Liver (tissue), 9 donors: ENCODE results near the gene WDR82. TPM values are rescaled to one million over a fixed set of nuclear protein-coding genes. Genes with fewer than 3 reads are reported as not detected.
"Not testable (repeated sequence)": the region's sequence is repeated elsewhere in the genome, so short reads cannot be mapped to it uniquely, and the experiment has no call there.

Source experiments
- DNase-seq: peaks from one replicate; pipeline ENCODE4 v3.0.0-alpha.2; 2017; ENCODE audit warnings: low spot score
- H3K27ac ChIP-seq, 2 donors: one replicate each; pipeline ENCODE4 v1.7.0; 2013; ENCODE audit warnings: inconsistent platforms in 2 of 2, low read length in 2 of 2, control low read depth in 1 of 2, low read depth in 1 of 2, mild to moderate bottlenecking in 1 of 2
- H3K27me3 ChIP-seq, 4 donors: one replicate each; pipeline versions ENCODE4 v1.6.1 to v1.7.0; 2013; ENCODE audit warnings: low read length in 3 of 4, inconsistent platforms in 1 of 4, mild to moderate bottlenecking in 1 of 4, moderate library complexity in 1 of 4; ENCODE audit not compliant: control insufficient read depth in 4 of 4, insufficient read depth in 4 of 4
- H3K36me3 ChIP-seq, 4 donors: one replicate each; pipeline versions ENCODE4 v1.6.1 to v1.7.0; 2013; ENCODE audit warnings: low read length in 3 of 4, mild to moderate bottlenecking in 3 of 4, low read depth in 1 of 4, moderate library complexity in 1 of 4; ENCODE audit not compliant: control insufficient read depth in 4 of 4, insufficient read depth in 3 of 4
- H3K4me1 ChIP-seq, 4 donors: one replicate each; pipeline versions ENCODE4 v1.6.1 to v1.7.0; 2013; ENCODE audit warnings: low read length in 3 of 4, mild to moderate bottlenecking in 3 of 4, moderate library complexity in 1 of 4; ENCODE audit not compliant: control insufficient read depth in 4 of 4, insufficient read depth in 4 of 4
- H3K4me3 ChIP-seq, 3 donors: one replicate each; pipeline versions ENCODE4 v1.6.1 to v1.7.0; 2013; ENCODE audit warnings: low read length in 3 of 3, control low read depth in 1 of 3, low read depth in 1 of 3, mild to moderate bottlenecking in 1 of 3
- H3K9ac ChIP-seq, 2 donors: one replicate each; pipeline ENCODE4 v1.7.0; 2013; ENCODE audit warnings: low read length in 2 of 2, mild to moderate bottlenecking in 2 of 2, moderate library complexity in 2 of 2, control low read depth in 1 of 2, low read depth in 1 of 2
- H3K9me3 ChIP-seq, 4 donors: one replicate each; pipeline versions ENCODE4 v1.6.1 to v1.7.0; 2013; ENCODE audit warnings: low read length in 3 of 4; ENCODE audit not compliant: control insufficient read depth in 4 of 4
- HNF4A ChIP-seq, 2 donors: conservative IDR thresholded peaks; 2 replicates each; pipeline ENCODE4 v1.6.1; 2016; ENCODE audit warnings: antibody characterized with exemption in 2 of 2, mild to moderate bottlenecking in 2 of 2
- NR2F2 ChIP-seq: IDR thresholded peaks from 2 replicates; pipeline ENCODE4 v1.6.1; 2016; ENCODE audit warnings: antibody characterized with exemption
- RAD21 ChIP-seq, 2 donors: IDR thresholded peaks; 2 replicates each; pipeline ENCODE4 v1.6.1; 2016; ENCODE audit warnings: antibody characterized with exemption in 2 of 2, mild to moderate bottlenecking in 2 of 2
- SP1 ChIP-seq: IDR thresholded peaks from 2 replicates; pipeline ENCODE4 v1.6.1; 2018; ENCODE audit warnings: antibody characterized with exemption, mild to moderate bottlenecking
- WGBS: extraction: QIAGEN DNeasy Blood & Tissue Kit; methylation state at CpG from one replicate; pipeline ENCODE4 v1.1.7; 2013; 5-methylcytosine and 5-hydroxymethylcytosine counted together
- polyA plus RNA-seq, 2 donors: library from polyadenylated mRNA; stranded (reverse) in 1 of 2; unstranded in 1 of 2; fragments of 200-250 nt in 1 of 2; fragments of >200 nt in 1 of 2; fragmentation: Nextera tagmentation in 1 of 2; extraction: Ambion mirVana in 1 of 2; gene quantifications; one replicate each; pipeline versions ENCODE4 v1.2.1 to v1.2.3, GENCODE V29; 2013 to 2015
- total RNA-seq, 2 donors: library from RNA; depleted of rRNA; stranded (reverse); fragments of >200 nt; gene quantifications; one replicate each; pipeline ENCODE4 v1.2.3, GENCODE V29; 2014
- TF ChIP-seq, protein P1 (sequence below): IDR thresholded peaks from 2 replicates; pipeline ENCODE4 v1.6.1; 2016; ENCODE audit warnings: antibody characterized with exemption
- TF ChIP-seq, protein P2 (sequence below): IDR thresholded peaks from 2 replicates; pipeline ENCODE4 v1.6.1; 2016; ENCODE audit warnings: antibody characterized with exemption
- TF ChIP-seq, protein P3 (sequence below): IDR thresholded peaks from 2 replicates; pipeline ENCODE4 v1.6.1; 2016; ENCODE audit warnings: antibody characterized with exemption
- donor health status: healthy.
- donor health status: healthy.
- donor health status: healthy.
- donor health status: healthy.
- donor health status: healthy.

Gene WDR82
- total and polyA plus RNA-seq, 4 donors = 4.3 to 44.3 (median 25.5) TPM

DNA sequence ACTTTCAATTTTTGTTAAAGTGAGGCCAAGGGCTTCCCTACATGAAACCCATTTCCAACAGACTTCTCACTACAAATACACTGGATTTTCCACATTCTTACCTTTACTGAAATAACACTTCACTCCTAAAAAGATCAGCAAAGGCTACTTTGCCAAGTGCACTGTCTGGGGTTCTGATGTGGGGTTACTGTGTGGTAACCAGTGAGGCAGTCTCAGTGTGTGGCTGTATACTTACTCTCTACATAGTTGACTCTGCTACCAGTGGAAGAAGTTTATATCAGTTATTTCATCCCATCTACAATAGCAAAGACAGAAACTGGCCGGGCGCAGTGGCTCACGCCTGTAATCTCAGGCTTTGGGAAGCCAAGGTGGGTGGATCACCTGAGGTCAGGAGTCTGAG lies 5.6 kb downstream of the WDR82 start:
- no peak overlapping the region for H3K4me3 ChIP-seq
- no peaks in the 10 kb centered on the region for H3K9me3 ChIP-seq
- H3K4me1 ChIP-seq = peaks cover 4 to 52% (median 37%) of the 10 kb centered on the region in 4 donors
- peaks cover 8 to 12% (median 8%) of the 10 kb centered on the region in 4 donors for H3K36me3 ChIP-seq
- TF ChIP-seq, protein P1, sequence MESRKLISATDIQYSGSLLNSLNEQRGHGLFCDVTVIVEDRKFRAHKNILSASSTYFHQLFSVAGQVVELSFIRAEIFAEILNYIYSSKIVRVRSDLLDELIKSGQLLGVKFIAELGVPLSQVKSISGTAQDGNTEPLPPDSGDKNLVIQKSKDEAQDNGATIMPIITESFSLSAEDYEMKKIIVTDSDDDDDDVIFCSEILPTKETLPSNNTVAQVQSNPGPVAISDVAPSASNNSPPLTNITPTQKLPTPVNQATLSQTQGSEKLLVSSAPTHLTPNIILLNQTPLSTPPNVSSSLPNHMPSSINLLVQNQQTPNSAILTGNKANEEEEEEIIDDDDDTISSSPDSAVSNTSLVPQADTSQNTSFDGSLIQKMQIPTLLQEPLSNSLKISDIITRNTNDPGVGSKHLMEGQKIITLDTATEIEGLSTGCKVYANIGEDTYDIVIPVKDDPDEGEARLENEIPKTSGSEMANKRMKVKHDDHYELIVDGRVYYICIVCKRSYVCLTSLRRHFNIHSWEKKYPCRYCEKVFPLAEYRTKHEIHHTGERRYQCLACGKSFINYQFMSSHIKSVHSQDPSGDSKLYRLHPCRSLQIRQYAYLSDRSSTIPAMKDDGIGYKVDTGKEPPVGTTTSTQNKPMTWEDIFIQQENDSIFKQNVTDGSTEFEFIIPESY = no peak
- TF ChIP-seq RAD21 (IDR thresholded peaks at IDR 0.05) = no peak
- H3K27ac ChIP-seq = no peak overlapping the region
- no peaks in the 10 kb centered on the region for H3K27me3 ChIP-seq
- DNase-seq = no peak
- 66% methylated on average over 3 of the region's 3 CpGs for WGBS
- no peak overlapping the region for H3K9ac ChIP-seq

DNA sequence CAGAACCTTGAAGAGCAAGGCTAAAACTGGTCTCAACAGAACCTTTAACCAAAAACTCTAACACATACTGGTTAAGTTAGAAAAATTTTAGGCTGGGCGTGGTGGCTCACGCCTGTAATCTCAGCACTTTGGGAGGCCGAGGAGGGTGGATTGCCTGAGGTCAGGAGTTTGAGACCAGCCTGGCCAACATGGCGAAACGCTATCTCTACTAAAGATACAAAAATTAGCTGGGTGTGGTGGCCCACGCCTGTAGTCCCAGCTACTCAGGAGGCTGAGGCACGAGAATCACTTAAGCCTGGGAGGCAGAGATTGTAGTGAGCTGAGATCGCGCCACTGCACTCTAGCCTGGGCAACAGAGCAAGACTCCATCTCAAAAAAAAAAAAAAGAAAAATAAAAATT lies 6.3 kb downstream of the WDR82 start:
- H3K27ac ChIP-seq, H3K4me3 ChIP-seq: not testable (repeated sequence)
- WGBS = 93% methylated on average over 9 of the region's 9 CpGs

DNA sequence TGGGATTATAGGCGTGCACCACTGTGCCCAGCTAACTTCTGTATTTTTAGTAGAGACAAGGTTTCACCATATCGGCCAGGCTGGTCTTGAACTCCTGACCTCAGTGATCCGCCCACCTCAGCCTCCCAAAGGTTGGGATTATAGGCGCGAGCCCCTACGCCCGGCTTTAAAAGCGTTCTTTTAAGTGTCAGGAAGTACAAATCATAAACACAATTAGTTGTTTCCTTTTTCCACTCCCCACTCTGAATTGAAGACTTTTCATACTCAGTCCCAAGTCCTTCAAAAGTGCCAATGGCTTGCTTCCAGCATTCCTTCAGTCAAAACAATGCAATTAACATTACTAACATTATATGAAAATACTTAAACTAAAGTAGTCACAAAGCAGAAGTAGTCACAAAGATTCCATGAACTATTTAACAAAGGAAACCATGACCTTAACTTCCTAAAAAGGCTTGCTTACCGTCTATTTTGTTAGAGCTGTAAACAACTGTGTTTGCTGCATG lies 8.1 kb downstream of the WDR82 start:
- Histone ChIP-seq H3K36me3 (peaks cover 16 to 30% (median 21%) of the 10 kb centered on the region in 4 donors), H3K9me3 (no peaks in the 10 kb centered on the region), H3K9ac (no peak overlapping the region), H3K4me3 (no peak overlapping the region), H3K27ac (peak overlapping the region; percentile 11 to 38), H3K4me1 (peaks cover 1 to 35% (median 25%) of the 10 kb centered on the region in 4 donors), H3K27me3 (no peaks in the 10 kb centered on the region)
- TF ChIP-seq SP1 (peak; percentile 13), NR2F2 (peak; percentile 42), HNF4A (conservative IDR thresholded peaks at IDR 0.05) (peak in 1 of 2 donors; percentile 8)
- TF ChIP-seq, protein P1 = no peak
- TF ChIP-seq, protein P2, sequence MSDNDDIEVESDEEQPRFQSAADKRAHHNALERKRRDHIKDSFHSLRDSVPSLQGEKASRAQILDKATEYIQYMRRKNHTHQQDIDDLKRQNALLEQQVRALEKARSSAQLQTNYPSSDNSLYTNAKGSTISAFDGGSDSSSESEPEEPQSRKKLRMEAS = no peak
- no peak for DNase-seq
- WGBS = 32% methylated on average over 9 of the region's 9 CpGs

More for the DNA sequence above, 6.3 kb downstream of the WDR82 start:
- H3K9me3 ChIP-seq, H3K27me3 ChIP-seq, H3K9ac ChIP-seq, DNase-seq: not testable (repeated sequence)
- H3K36me3 ChIP-seq = peaks cover 9 to 15% (median 13%) of the 10 kb centered on the region in 4 donors
- peaks cover 4 to 52% (median 37%) of the 10 kb centered on the region in 4 donors for H3K4me1 ChIP-seq

DNA sequence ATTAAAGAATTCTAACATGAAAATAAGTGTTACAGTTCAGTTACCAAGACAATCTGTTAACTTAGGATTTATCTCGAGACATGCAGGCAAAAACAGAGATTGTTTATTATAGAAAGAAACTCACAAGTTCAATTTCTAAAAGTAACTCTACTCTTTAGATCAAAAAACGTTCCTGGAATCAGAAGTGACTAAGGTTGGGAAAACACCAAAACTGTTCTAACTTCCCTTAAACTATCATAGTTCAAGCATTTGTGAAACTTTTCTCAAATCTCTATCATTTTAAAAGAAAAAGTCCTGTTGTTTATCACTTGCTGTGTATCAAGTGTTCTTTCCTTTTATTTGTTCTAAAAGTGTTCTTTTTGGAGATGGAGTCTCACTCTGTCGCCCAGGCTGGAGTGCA lies 8.7 kb downstream of the WDR82 start:
- WGBS = 61% methylated on average over 3 of the region's 3 CpGs
- Histone ChIP-seq H3K9ac (no peak overlapping the region), H3K36me3 (peaks cover 18 to 30% (median 22%) of the 10 kb centered on the region in 4 donors), H3K9me3 (no peaks in the 10 kb centered on the region), H3K27ac (peak overlapping the region in 1 of 2 donors; percentile 38), H3K4me1 (peaks cover 1 to 31% (median 23%) of the 10 kb centered on the region in 4 donors), H3K4me3 (no peak overlapping the region), H3K27me3 (no peaks in the 10 kb centered on the region)
- TF ChIP-seq, protein P3, sequence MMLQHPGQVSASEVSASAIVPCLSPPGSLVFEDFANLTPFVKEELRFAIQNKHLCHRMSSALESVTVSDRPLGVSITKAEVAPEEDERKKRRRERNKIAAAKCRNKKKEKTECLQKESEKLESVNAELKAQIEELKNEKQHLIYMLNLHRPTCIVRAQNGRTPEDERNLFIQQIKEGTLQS = no peak
- DNase-seq = no peak
